ENCODE results near the gene TRAPPC3L. TPM values are rescaled to one million over a fixed set of nuclear protein-coding genes. Genes with fewer than 3 reads are reported as not detected.

Gene TRAPPC3L
- polyA plus RNA-seq, 1 experiment = 0.04 TPM

GRCh38 chr6:116446399-116446798 is 99.1 kb downstream of the TRAPPC3L start:
- POLR2A ChIA-PET = no interaction called here
- CTCF ChIA-PET = interaction anchor here (0.7 to 4.6 kb wide), 4 partner anchors 19 to 177 kb away, joined by 3 to 26 read pairs (median 4); no protein-coding TSS in a partner anchor
- TF ChIP-seq CTCF (IDR thresholded peaks at IDR 0.05; ENCODE audit: insufficient read depth, low read depth, low read length) = no peak
- H3K4me3 ChIP-seq (ENCODE audit: low read depth, low read length) = no peak overlapping the region
- DNase-seq (ENCODE audit: low read depth) = peak; percentile 26
- no peaks in the 10 kb centered on the region for H3K36me3 ChIP-seq (ENCODE audit: control insufficient read depth, insufficient read depth, low read length)
- no peaks in the 10 kb centered on the region for H3K27me3 ChIP-seq (ENCODE audit: control insufficient read depth, insufficient read depth, low read length)

GRCh38 chr6:116445102-116445501 is 100.4 kb downstream of the TRAPPC3L start:
- DNase-seq (ENCODE audit: low read depth) = no peak
- no peak for TF ChIP-seq CTCF (IDR thresholded peaks at IDR 0.05; ENCODE audit: insufficient read depth, low read depth, low read length)
- POLR2A ChIA-PET = no interaction called here
- Histone ChIP-seq H3K27me3 (ENCODE audit: control insufficient read depth, insufficient read depth, low read length) (no peaks in the 10 kb centered on the region), H3K4me3 (ENCODE audit: low read depth, low read length) (no peak overlapping the region), H3K36me3 (ENCODE audit: control insufficient read depth, insufficient read depth, low read length) (0 out of 2 replicates have a peak, but pooled peaks cover 2% of the 10 kb centered on the region)
- CTCF ChIA-PET = interaction anchor here (0.9 to 4.6 kb wide), 9 partner anchors 12 to 176 kb away, joined by 3 to 26 read pairs (median 4); no protein-coding TSS in a partner anchor

Other genes starting within 250 kb of the TRAPPC3L start
- gene DSE, start 174.7 kb downstream of the TRAPPC3L start, polyA plus RNA-seq (2011; rRNA removed) = 82.1 and 109 TPM in 2 replicates
- 0.75 and 0.78 TPM in 2 replicates for gene CALHM6, start 84.3 kb downstream of the TRAPPC3L start, polyA plus RNA-seq (2011; rRNA removed)
- gene CALHM5, start 34.0 kb downstream of the TRAPPC3L start, polyA plus RNA-seq (2011; rRNA removed) = 4.4 and 6.6 TPM in 2 replicates
- not detected in 2 replicates for gene CALHM4, start 8.1 kb upstream of the TRAPPC3L start, polyA plus RNA-seq (2011; rRNA removed)
- 22.5 and 44.3 TPM in 2 replicates for gene RWDD1, start 25.8 kb upstream of the TRAPPC3L start, polyA plus RNA-seq (2011; rRNA removed)
- gene RSPH4A, start 70.8 kb upstream of the TRAPPC3L start, polyA plus RNA-seq (2011; rRNA removed) = 0.09 and 0.13 TPM in 2 replicates
- 4.4 and 6.3 TPM in 2 replicates for gene ZUP1, start 123.1 kb upstream of the TRAPPC3L start, polyA plus RNA-seq (2011; rRNA removed)
- gene KPNA5, start 135.5 kb upstream of the TRAPPC3L start, polyA plus RNA-seq (2011; rRNA removed) = 1.6 and 4.4 TPM in 2 replicates
- gene FAM162B, start 220.0 kb upstream of the TRAPPC3L start, polyA plus RNA-seq (2011; rRNA removed) = 6.4 and 9.9 TPM in 2 replicates

Data from BJ (cell line).